Activated T-cell treated with anti-CD3 and anti-CD28 coated beads, Interleukin-2, amount 50 U/mL, for 4 hours (primary cell): Measurements from ENCODE around the gene UROC1. TPM values are rescaled to one million over a fixed set of nuclear protein-coding genes. Genes with fewer than 3 reads are reported as not detected.

Experiments
- ATAC-seq, 2 donors: fragments of 200-7000 bp; cut with Tn5 transposase; one replicate each; pipeline ENCODE4 v1.10.0; 2021
- DNase-seq: peaks from one replicate; pipeline ENCODE4 v3.0.0-alpha.2; 2020
- H3K27me3 Mint-ChIP-seq: one replicate; pipeline ENCODE4 v1.8.0; 2021; ENCODE audit warnings: low read depth, mixed read lengths
- H3K36me3 Mint-ChIP-seq: one replicate; pipeline ENCODE4 v1.8.0; 2022; ENCODE audit warnings: mixed read lengths; ENCODE audit not compliant: insufficient read depth
- H3K4me1 Mint-ChIP-seq: one replicate; pipeline ENCODE4 v1.8.0; 2021; ENCODE audit warnings: low read depth, mixed read lengths
- H3K4me3 Mint-ChIP-seq: one replicate; pipeline ENCODE4 v1.8.0; 2021; ENCODE audit warnings: mild to moderate bottlenecking, moderate library complexity, mixed read lengths
- H3K9me3 Mint-ChIP-seq: one replicate; pipeline ENCODE4 v1.8.0; 2021; ENCODE audit warnings: mixed read lengths
- total RNA-seq, 3 donors: library from RNA; stranded (reverse); gene quantifications; one replicate each; pipeline ENCODE4 v1.2.1, GENCODE V29; 2021

UROC1 gene
- total RNA-seq, 3 donors from 2014 or later: not detected

GRCh38 chr3:126454025-126454424 is 63.5 kb downstream of the UROC1 start:
- peaks cover 44% of the 10 kb centered on the region for H3K36me3 Mint-ChIP-seq
- H3K9me3 Mint-ChIP-seq: no peaks in the 10 kb centered on the region
- no peak for DNase-seq
- peaks cover 8% of the 10 kb centered on the region for H3K4me1 Mint-ChIP-seq
- no peak overlapping the region for H3K4me3 Mint-ChIP-seq
- no peak for ATAC-seq
- H3K27me3 Mint-ChIP-seq: no peaks in the 10 kb centered on the region

GRCh38 chr3:126452213-126452612 is 65.4 kb downstream of the UROC1 start:
- ATAC-seq: no peak
- Mint-ChIP-seq H3K36me3 (peaks cover 43% of the 10 kb centered on the region), H3K9me3 (no peaks in the 10 kb centered on the region), H3K27me3 (no peaks in the 10 kb centered on the region), H3K4me3 (no peak overlapping the region), H3K4me1 (peaks cover 3% of the 10 kb centered on the region)
- no peak for DNase-seq

GRCh38 chr3:126451511-126451910 is 66.1 kb downstream of the UROC1 start:
- H3K4me3 Mint-ChIP-seq: no peak overlapping the region
- no peak for ATAC-seq
- no peak for DNase-seq
- H3K27me3 Mint-ChIP-seq: no peaks in the 10 kb centered on the region
- no peaks in the 10 kb centered on the region for H3K9me3 Mint-ChIP-seq
- H3K36me3 Mint-ChIP-seq: peaks cover 39% of the 10 kb centered on the region
- H3K4me1 Mint-ChIP-seq: peaks cover 3% of the 10 kb centered on the region

- Mint-ChIP-seq H3K4me1 (peaks cover 3% of the 10 kb centered on the region), H3K27me3 (no peaks in the 10 kb centered on the region), H3K9me3 (no peaks in the 10 kb centered on the region), H3K36me3 (peaks cover 42% of the 10 kb centered on the region), H3K4me3 (no peak overlapping the region)
- ATAC-seq: no peak
- DNase-seq: no peak
Observed at GRCh38 chr3:126450744-126451143, 66.8 kb downstream of the UROC1 start.

- DNase-seq: no peak
- Mint-ChIP-seq H3K9me3 (no peaks in the 10 kb centered on the region), H3K36me3 (peaks cover 39% of the 10 kb centered on the region), H3K4me3 (no peak overlapping the region), H3K27me3 (no peaks in the 10 kb centered on the region), H3K4me1 (peaks cover under 1% of the 10 kb centered on the region)
- no peak for ATAC-seq
Observed at GRCh38 chr3:126450219-126450618, 67.4 kb downstream of the UROC1 start.

- DNase-seq (no peak), ATAC-seq (no peak)
- H3K9me3 Mint-ChIP-seq: no peaks in the 10 kb centered on the region
- no peak overlapping the region for H3K4me3 Mint-ChIP-seq
- H3K4me1 Mint-ChIP-seq: no peaks in the 10 kb centered on the region
- H3K36me3 Mint-ChIP-seq: peaks cover 36% of the 10 kb centered on the region
- H3K27me3 Mint-ChIP-seq: no peaks in the 10 kb centered on the region
Observed at GRCh38 chr3:126449621-126450051, 67.9 kb downstream of the UROC1 start.

GRCh38 chr3:126448893-126449180 is 68.7 kb downstream of the UROC1 start:
- DNase-seq (no peak), ATAC-seq (no peak)
- no peaks in the 10 kb centered on the region for H3K27me3 Mint-ChIP-seq
- H3K36me3 Mint-ChIP-seq: peaks cover 32% of the 10 kb centered on the region
- H3K9me3 Mint-ChIP-seq: no peaks in the 10 kb centered on the region
- no peak overlapping the region for H3K4me3 Mint-ChIP-seq
- H3K4me1 Mint-ChIP-seq: no peaks in the 10 kb centered on the region

- DNase-seq (no peak), ATAC-seq (no peak)
- Mint-ChIP-seq H3K4me3 (no peak overlapping the region), H3K27me3 (no peaks in the 10 kb centered on the region), H3K36me3 (peaks cover 32% of the 10 kb centered on the region), H3K9me3 (no peaks in the 10 kb centered on the region), H3K4me1 (no peaks in the 10 kb centered on the region)
Observed at GRCh38 chr3:126448136-126448892, 69.3 kb downstream of the UROC1 start.

- Mint-ChIP-seq H3K36me3 (peaks cover 35% of the 10 kb centered on the region), H3K4me1 (no peaks in the 10 kb centered on the region), H3K9me3 (no peaks in the 10 kb centered on the region), H3K27me3 (no peaks in the 10 kb centered on the region), H3K4me3 (no peak overlapping the region)
- DNase-seq (no peak), ATAC-seq (no peak)
Observed at GRCh38 chr3:126447456-126448106, 70.0 kb downstream of the UROC1 start.

- H3K9me3 Mint-ChIP-seq: no peaks in the 10 kb centered on the region
- H3K36me3 Mint-ChIP-seq: peaks cover 28% of the 10 kb centered on the region
- no peaks in the 10 kb centered on the region for H3K27me3 Mint-ChIP-seq
- no peak overlapping the region for H3K4me3 Mint-ChIP-seq
- H3K4me1 Mint-ChIP-seq: no peaks in the 10 kb centered on the region
- ATAC-seq: no peak
- DNase-seq: no peak
Observed at GRCh38 chr3:126446791-126447190, 70.8 kb downstream of the UROC1 start.

- ATAC-seq (no peak), DNase-seq (no peak)
- Mint-ChIP-seq H3K27me3 (no peaks in the 10 kb centered on the region), H3K4me1 (no peaks in the 10 kb centered on the region), H3K9me3 (no peaks in the 10 kb centered on the region), H3K36me3 (peaks cover 23% of the 10 kb centered on the region), H3K4me3 (no peak overlapping the region)
Observed at GRCh38 chr3:126446301-126446700, 71.3 kb downstream of the UROC1 start.

GRCh38 chr3:126445506-126445905 is 72.1 kb downstream of the UROC1 start:
- H3K4me3 Mint-ChIP-seq: no peak overlapping the region
- H3K36me3 Mint-ChIP-seq: peaks cover 21% of the 10 kb centered on the region
- no peaks in the 10 kb centered on the region for H3K27me3 Mint-ChIP-seq
- DNase-seq (no peak), ATAC-seq (no peak)
- no peaks in the 10 kb centered on the region for H3K9me3 Mint-ChIP-seq
- H3K4me1 Mint-ChIP-seq: no peaks in the 10 kb centered on the region

- Mint-ChIP-seq H3K27me3 (no peaks in the 10 kb centered on the region), H3K4me3 (no peak overlapping the region), H3K9me3 (no peaks in the 10 kb centered on the region), H3K36me3 (peaks cover 26% of the 10 kb centered on the region), H3K4me1 (no peaks in the 10 kb centered on the region)
- ATAC-seq (no peak), DNase-seq (no peak)
Observed at GRCh38 chr3:126442856-126443242, 74.7 kb downstream of the UROC1 start.

GRCh38 chr3:126442094-126442855 is 75.3 kb downstream of the UROC1 start:
- Mint-ChIP-seq H3K4me1 (no peaks in the 10 kb centered on the region), H3K27me3 (no peaks in the 10 kb centered on the region), H3K9me3 (no peaks in the 10 kb centered on the region), H3K4me3 (no peak overlapping the region), H3K36me3 (peaks cover 31% of the 10 kb centered on the region)
- DNase-seq (no peak), ATAC-seq (no peak)
